NCI-H345 treated with DMSO at 0.1 percent for 48 hours (cell line): ENCODE data around the gene ZNF708.
"Not testable (repeated sequence)": the region's sequence is repeated elsewhere in the genome, so short reads cannot be mapped to it uniquely, and the experiment has no call there.

Experiments used
- DNase-seq: peaks from one replicate; lab custom pipeline; 2025; ENCODE audit not compliant: unreplicated experiment; lab: John Stamatoyannopoulos, UW

ZNF708 gene

DNA sequence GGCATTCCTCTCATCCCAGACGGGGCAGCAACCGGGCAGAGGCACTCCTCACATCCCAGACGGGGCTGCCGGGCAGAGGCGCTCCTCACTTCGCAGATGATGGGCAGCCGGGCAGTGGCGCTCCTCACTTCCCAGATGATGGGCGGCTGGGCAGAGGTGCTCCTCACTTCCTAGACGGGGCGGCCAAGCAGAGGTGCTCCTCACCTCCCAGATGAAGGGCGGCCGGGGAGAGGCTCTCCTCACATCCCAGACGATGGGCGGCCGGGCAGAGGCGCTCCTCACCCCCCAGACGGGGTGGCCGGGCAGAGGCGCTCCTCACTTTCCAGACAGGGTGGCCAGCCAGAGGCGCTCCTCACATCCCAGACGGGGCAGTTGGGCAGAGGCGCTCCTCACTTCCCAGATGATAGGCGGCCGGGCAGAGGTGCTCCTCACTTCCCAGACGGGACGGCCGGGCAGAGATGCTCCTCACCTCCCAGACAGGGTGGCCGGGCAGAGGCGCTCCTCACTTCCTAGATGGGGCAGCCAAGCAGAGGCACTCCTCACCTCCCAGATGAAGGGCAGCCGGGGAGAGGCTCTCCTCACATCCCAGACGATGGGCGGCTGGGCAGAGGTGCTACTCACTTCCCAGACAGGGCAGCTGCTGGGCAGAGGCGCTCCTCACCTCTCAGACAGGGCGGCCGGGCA lies 68.9 kb downstream of the ZNF708 start:
- DNase-seq, result no peak

DNA sequence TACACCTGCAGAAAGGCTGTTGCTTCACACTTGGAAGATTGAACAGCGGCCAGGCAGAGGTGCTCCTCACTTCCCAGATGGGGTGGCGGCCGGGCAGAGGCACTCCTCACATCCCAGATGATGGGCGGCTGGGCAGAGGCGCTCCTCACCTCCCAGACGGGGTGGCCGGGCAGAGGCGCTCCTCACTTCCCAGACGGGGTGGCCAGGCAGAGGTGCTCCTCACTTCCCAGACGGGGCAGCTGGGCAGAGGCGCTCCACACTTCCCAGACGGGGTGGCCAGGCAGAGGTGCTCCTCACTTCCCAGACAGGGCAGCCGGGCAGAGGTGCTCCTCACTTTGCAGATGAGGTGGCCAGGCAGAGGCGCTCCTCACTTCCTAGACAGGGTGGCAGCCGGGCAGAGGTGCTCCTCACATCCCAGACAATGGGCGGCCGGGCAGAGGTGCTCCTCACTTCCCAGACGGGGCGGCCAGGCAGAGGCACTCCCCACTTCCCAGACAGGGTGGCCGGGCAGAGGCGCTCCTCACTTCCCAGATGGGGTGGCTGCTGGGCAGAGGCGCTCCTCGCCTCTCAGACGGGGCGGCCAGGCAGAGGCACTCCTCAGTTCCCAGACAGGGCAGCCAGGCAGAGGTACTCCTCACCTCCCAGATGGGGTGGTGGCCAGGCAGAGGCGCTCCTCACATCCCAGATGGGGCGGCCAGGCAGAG lies 69.6 kb downstream of the ZNF708 start:
- DNase-seq, result not testable (repeated sequence)

DNA sequence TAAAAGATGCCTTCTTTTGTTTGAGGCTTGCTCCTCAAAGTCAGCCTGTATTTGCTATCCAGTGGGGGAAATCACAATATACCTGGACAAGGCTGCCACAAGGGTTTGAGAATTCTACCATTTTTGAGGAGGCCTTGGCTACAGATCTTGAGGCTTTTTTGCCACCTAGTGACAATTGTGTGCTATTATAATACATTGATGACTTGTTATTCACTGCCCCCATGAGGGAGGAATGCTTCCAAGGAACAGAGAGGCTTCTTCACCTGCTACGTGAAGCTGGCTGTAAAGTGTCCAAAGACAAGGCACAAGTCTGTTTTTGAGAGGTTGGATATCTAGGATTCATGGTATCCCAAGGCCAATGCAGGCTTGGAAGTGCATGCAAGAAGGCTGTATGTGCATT lies 72.5 kb downstream of the ZNF708 start:
- no peak for DNase-seq
